IgD-negative memory B cell (primary cell): ENCODE data around the gene GEMIN2. TPM values are rescaled to one million over a fixed set of nuclear protein-coding genes. Genes with fewer than 3 reads are reported as not detected.
A peak's percentile ranks its signal among the peaks of the same experiment; 100 is the strongest.
"Not testable (repeated sequence)": the region's sequence is repeated elsewhere in the genome, so short reads cannot be mapped to it uniquely, and the experiment has no call there.

Experiments
- H3K27ac Mint-ChIP-seq, 3 donors: one replicate each; pipeline ENCODE4 v1.8.0; 2020 to 2022; ENCODE audit warnings: mild to moderate bottlenecking in 3 of 3, mixed read lengths in 3 of 3, moderate library complexity in 1 of 3
- H3K27me3 Mint-ChIP-seq: one replicate; pipeline ENCODE4 v1.8.0; 2021; ENCODE audit warnings: mixed read lengths
- H3K36me3 Mint-ChIP-seq: one replicate; pipeline ENCODE4 v1.8.0; 2020; ENCODE audit warnings: mild to moderate bottlenecking, mixed read lengths
- H3K4me1 Mint-ChIP-seq, 3 donors: one replicate each; pipeline ENCODE4 v1.8.0; 2020 to 2022; ENCODE audit warnings: mixed read lengths in 3 of 3, mild to moderate bottlenecking in 1 of 3
- H3K4me3 Mint-ChIP-seq, 4 donors: one replicate each; pipeline ENCODE4 v1.8.0; 2020 to 2022; ENCODE audit warnings: mild to moderate bottlenecking in 4 of 4, mixed read lengths in 4 of 4, moderate library complexity in 3 of 4
- H3K9me3 Mint-ChIP-seq, 3 donors: one replicate each; pipeline ENCODE4 v1.8.0; 2020 to 2021; ENCODE audit warnings: mixed read lengths in 3 of 3, mild to moderate bottlenecking in 1 of 3
- polyA plus RNA-seq: library from polyadenylated mRNA; unstranded; fragments of 300-500 nt; fragmentation: Illumina TruSeq; gene quantifications from one replicate; pipeline ENCODE4 v1.2.3, GENCODE V29; 2021

GEMIN2 gene
- polyA plus RNA-seq, 1 donor from 2014 or later, result 17.1 TPM

DNA sequence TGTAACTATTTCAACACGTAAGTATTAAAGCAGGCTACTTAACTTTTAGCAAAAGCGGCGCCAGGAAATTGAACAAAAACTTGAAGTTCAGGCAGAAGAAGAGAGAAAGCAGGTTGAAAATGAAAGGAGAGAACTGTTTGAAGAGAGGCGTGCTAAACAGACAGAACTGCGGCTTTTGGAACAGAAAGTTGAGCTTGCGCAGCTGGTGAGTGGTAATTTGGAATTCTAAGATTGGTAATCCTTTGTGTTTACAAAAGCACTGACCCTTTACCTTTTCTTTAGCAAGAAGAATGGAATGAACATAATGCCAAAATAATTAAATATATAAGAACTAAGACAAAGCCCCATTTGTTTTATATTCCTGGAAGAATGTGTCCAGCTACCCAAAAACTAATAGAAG is 64.9 kb downstream of the GEMIN2 start:
- Mint-ChIP-seq H3K9me3 (no peaks in the 10 kb centered on the region), H3K36me3 (peaks cover 2% of the 10 kb centered on the region), H3K4me1 (peaks cover 10 to 16% (median 12%) of the 10 kb centered on the region in 3 donors), H3K27ac (peak overlapping the region in 2 of 3 donors; percentile 64 to 74), H3K27me3 (no peaks in the 10 kb centered on the region), H3K4me3 (peak overlapping the region in 1 of 4 donors; percentile 29)

DNA sequence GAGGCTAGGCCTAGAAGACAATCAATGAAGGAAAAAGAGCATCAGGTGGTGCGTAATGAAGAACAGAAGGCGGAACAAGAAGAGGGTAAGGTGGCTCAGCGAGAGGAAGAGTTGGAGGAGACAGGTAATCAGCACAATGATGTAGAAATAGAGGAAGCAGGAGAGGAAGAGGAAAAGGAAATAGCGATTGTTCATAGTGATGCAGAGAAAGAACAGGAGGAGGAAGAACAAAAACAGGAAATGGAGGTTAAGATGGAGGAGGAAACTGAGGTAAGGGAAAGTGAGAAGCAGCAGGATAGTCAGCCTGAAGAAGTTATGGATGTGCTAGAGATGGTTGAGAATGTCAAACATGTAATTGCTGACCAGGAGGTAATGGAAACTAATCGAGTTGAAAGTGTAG is 66.4 kb downstream of the GEMIN2 start:
- peaks cover 2% of the 10 kb centered on the region for H3K36me3 Mint-ChIP-seq
- H3K9me3 Mint-ChIP-seq, result no peaks in the 10 kb centered on the region
- H3K4me3 Mint-ChIP-seq, result no peak overlapping the region
- no peaks in the 10 kb centered on the region for H3K27me3 Mint-ChIP-seq
- H3K27ac Mint-ChIP-seq, result no peak overlapping the region
- H3K4me1 Mint-ChIP-seq, result peaks cover 7 to 14% (median 10%) of the 10 kb centered on the region in 3 donors

DNA sequence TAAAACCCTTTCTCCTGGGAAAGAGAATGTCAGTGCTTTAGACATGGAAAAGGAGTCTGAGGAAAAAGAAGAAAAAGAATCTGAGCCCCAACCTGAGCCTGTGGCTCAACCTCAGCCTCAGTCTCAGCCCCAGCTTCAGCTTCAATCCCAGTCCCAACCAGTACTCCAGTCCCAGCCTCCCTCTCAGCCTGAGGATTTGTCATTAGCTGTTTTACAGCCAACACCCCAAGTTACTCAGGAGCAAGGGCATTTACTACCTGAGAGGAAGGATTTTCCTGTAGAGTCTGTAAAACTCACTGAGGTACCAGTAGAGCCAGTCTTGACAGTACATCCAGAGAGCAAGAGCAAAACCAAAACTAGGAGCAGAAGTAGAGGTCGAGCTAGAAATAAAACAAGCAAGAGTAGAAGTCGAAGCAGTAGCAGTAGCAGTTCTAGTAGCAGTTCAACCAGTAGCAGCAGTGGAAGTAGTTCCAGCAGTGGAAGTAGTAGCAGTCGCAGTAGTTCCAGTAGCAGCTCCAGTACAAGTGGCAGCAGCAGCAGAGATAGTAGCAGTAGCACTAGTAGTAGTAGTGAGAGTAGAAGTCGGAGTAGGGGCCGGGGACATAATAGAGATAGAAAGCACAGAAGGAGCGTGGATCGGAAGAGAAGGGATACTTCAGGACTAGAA is 67.0 kb downstream of the GEMIN2 start:
- Mint-ChIP-seq H3K36me3 (peaks cover 2% of the 10 kb centered on the region), H3K27ac (no peak overlapping the region), H3K4me1 (peaks cover 3 to 11% (median 10%) of the 10 kb centered on the region in 3 donors), H3K4me3 (no peak overlapping the region), H3K9me3 (no peaks in the 10 kb centered on the region), H3K27me3 (no peaks in the 10 kb centered on the region)

DNA sequence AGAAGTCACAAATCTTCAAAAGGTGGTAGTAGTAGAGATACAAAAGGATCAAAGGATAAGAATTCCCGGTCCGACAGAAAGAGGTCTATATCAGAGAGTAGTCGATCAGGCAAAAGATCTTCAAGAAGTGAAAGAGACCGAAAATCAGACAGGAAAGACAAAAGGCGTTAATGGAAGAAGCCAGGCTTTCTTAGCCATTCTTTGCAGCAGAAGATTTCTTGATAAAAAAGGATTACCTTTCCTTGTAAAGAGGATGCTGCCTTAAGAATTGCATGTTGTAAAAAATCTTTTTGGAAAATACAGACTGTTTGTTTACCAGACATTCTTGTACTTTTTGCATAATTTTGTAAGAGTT is 67.5 kb downstream of the GEMIN2 start:
- no peak overlapping the region for H3K4me3 Mint-ChIP-seq
- peaks cover 2% of the 10 kb centered on the region for H3K36me3 Mint-ChIP-seq
- H3K4me1 Mint-ChIP-seq, result peaks cover 3 to 11% (median 10%) of the 10 kb centered on the region in 3 donors
- no peaks in the 10 kb centered on the region for H3K27me3 Mint-ChIP-seq
- no peak overlapping the region for H3K27ac Mint-ChIP-seq
- H3K9me3 Mint-ChIP-seq, result no peaks in the 10 kb centered on the region

DNA sequence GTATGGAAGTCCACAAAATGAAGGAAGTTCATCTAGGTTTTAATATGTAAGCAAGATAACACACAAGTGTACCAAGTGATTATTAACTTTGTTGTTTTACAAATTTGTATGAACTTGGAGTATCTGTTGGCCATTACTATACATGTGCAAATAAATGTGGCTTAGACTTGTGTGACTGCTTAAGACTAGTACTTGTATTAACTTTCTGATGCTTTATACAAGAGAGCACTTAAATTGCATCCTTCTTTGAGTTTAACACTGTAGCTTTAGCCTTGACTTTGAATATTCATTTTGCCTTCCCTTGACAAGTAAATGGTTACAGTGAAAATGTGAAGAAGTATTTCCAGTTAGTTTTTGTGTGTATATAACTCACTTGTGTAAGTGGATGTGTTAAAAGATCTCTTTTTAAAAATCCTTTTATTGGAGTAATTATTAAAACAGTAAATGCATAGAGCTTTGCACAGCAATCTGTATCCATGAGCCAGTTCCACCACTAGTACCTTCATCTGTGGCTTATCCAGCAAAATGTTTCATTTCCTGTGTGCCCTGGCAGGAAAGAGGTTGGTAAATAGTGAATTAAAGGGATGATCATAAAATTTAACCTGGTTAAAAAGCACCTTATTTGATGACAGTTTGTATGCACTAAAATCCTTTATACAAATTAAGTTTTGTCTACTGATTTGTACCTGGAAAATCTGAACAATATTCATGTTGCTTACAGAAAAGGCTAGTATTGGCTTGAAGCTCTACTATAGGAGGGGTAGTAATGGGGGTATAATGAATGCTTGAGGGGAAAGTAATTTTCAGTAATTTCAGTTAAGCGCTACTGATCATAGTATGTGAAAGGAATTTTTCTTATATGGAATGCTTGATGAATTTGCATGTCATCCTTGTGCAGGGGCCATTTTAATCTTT is 68.9 kb downstream of the GEMIN2 start:
- Mint-ChIP-seq H3K4me3 (no peak overlapping the region), H3K27ac (peak overlapping the region; percentile 3 to 41 (median 10)), H3K9me3 (no peaks in the 10 kb centered on the region), H3K4me1 (peaks cover 4 to 10% (median 9%) of the 10 kb centered on the region in 3 donors), H3K27me3 (no peaks in the 10 kb centered on the region), H3K36me3 (no peaks in the 10 kb centered on the region)

DNA sequence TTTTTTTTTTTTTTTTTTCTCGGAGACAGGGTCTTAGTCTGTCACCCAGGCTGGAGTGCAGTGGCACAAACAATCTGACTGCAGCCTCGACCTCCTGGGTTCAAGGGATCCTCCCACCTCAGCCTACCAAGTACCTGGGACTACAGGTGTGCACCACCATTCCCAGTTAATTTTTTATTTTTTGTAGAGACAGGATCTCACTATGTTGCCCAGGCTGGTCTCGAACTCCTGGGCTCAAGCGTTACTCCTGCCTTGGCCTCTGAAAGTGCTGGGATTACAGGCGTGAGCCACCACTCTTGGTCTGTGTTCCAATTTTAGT is 69.5 kb downstream of the GEMIN2 start:
- Mint-ChIP-seq H3K4me1 (peaks cover 4 to 14% (median 9%) of the 10 kb centered on the region in 3 donors), H3K27ac (peak overlapping the region in 2 of 3 donors; percentile 10 to 41)
- H3K36me3 Mint-ChIP-seq, H3K27me3 Mint-ChIP-seq, H3K4me3 Mint-ChIP-seq, H3K9me3 Mint-ChIP-seq: not testable (repeated sequence)

DNA sequence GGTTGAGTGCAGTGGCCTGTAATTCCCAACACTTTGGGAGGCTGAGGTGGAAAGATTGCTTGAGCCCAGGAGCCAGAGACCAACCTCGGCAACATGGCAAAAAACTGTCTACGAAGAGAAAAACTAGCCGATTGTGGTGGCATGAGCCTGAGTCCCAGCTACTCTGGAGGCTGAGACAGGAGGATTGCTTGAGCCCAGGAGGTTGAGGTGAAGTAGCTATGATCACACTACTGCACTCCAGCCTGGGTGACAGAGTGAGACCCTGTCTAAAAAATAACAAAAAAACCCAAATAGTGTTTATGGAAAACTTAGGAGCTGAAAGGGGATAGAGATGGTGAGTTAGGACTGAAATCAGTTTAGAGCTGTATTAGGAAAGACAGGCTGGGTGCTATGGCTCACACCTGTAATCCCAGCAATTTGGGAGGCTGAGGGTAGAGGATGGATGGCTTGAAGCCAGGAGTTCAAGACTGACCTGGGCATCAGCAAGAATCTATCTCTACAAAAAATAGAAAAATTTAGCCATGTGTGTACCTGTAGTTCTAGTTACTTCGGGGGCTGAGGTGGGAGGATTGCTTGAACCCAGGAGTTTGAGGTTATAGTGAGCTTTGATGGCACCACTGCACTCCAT is 70.6 kb downstream of the GEMIN2 start:
- peaks cover 4 to 14% (median 7%) of the 10 kb centered on the region in 3 donors for H3K4me1 Mint-ChIP-seq
- no peaks in the 10 kb centered on the region for H3K36me3 Mint-ChIP-seq
- H3K27ac Mint-ChIP-seq, result peak overlapping the region in 2 of 3 donors; percentile 17 to 28
- H3K4me3 Mint-ChIP-seq, result no peak overlapping the region
- H3K27me3 Mint-ChIP-seq, result no peaks in the 10 kb centered on the region
- no peaks in the 10 kb centered on the region for H3K9me3 Mint-ChIP-seq

DNA sequence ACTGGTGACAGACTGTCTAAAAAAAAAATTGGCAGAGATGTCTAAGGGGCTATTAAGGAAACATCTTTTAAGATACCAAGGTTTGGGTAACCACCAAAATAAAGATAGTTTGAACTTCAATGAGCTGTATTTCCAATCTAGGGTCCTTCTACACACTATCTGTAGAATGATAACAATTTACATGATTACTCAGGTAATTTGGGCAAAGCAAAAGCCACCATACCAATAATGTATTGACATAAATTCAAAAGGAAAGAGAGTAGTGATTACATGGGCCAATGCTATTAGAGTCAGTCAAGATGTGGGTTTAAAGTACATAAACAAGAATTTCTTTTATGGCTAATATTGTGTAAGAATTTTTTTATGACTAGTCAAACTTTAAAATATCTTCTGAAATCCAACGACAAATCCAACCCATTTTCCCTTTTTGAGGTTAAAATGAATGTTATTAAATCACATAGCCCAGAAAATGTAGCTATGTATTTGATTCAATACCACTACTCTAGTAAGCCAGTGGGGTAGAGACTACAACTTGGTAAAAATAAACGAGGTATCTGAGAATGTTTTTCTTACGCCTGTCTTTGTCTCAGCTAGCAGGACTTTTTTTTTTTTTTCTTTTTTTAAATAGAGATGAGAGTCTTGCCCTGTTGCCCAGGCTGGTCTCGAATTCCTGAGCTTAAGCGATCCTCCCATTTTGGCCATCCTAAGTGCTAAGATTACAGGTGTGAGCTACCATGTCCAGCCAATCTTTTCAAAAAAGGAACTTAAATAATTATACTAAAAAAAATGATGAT is 71.3 kb downstream of the GEMIN2 start:
- Mint-ChIP-seq H3K4me1 (peaks cover 1 to 14% (median 7%) of the 10 kb centered on the region in 3 donors), H3K27me3 (no peaks in the 10 kb centered on the region), H3K9me3 (no peaks in the 10 kb centered on the region), H3K36me3 (no peaks in the 10 kb centered on the region), H3K4me3 (no peak overlapping the region), H3K27ac (peak overlapping the region in 1 of 3 donors; percentile 28)

Other genes with a start within 250 kb of the GEMIN2 start
- gene SEC23A, start 11.1 kb upstream of the GEMIN2 start, polyA plus RNA-seq, result 23.0 TPM
- 13.6 TPM for gene TRAPPC6B, start 56.0 kb downstream of the GEMIN2 start, polyA plus RNA-seq
- gene PNN, start 60.9 kb downstream of the GEMIN2 start, polyA plus RNA-seq, result 36.3 TPM
- 24.8 TPM for gene MIA2, start 119.6 kb downstream of the GEMIN2 start, polyA plus RNA-seq